Thyroid gland (tissue), 4 donors: ENCODE results near the gene VASN.

Experiments
- POLR2A ChIP-seq, 2 donors: fragments of 450-650 bp; IDR thresholded peaks; one replicate each; pipeline ENCODE4 v1.6.1; 2017; ENCODE audit warnings: antibody characterized with exemption in 2 of 2, mild to moderate bottlenecking in 2 of 2, moderate library complexity in 1 of 2
- TF ChIP-seq, protein P1 (sequence below), 6 experiments: fragments of 200-600 bp in 3 of 6; fragments of 450-650 bp in 3 of 6; sonication (generic) in 3 of 6; IDR thresholded peaks; one replicate each; pipeline ENCODE4 v1.5.1; 2016 to 2019; ENCODE audit warnings: antibody characterized with exemption in 6 of 6, mild to moderate bottlenecking in 2 of 6, inconsistent platforms in 1 of 6, moderate library complexity in 1 of 6

DNA sequence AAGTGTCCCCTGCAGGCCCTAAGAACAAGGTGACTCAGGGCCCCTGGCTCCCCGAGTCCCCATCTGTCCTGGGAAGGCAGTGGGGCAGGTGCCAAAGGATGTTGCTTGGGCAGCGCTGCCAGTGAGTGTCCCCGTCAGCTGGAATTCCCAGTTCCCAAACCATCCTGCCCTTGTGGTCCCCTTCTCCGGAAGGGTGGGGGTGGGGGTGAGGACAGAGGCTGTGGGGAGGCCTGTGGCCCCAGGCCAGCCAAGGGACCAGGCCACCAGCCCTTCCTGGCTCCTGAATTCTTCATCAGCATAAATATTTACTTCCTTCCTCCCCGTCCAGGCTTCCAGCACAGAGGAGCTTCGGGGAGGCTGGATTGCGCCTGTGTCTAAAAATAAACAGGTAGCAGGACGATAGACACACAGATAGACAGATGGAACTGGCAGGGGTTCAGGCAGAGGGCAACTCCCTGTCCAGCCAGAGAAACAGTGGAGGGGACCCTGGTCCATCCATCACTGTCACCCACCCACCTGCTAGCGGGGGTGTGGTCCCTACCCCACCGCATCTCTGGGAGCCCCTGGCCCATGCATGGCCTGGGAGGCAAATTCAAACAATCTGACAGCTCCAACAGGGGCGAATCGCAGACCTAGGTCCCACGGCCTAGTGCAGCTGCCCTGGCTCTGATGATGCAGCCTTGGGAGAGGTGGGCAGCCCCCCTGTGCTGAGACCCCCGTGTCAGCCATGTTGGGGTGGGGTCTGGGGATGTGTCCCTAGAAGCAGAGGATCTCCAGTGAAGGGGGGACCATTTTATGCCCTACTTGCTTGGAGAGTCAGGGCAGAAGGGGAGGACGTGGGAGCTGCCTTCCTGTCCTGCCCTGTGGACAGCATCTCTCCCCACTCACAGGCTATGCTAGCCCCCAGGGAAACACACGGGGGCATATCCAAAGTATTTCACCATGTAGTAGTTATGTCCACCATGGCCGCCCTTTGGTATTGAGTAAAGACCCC, 42.6 kb upstream of the VASN start:
- TF ChIP-seq, protein P1, sequence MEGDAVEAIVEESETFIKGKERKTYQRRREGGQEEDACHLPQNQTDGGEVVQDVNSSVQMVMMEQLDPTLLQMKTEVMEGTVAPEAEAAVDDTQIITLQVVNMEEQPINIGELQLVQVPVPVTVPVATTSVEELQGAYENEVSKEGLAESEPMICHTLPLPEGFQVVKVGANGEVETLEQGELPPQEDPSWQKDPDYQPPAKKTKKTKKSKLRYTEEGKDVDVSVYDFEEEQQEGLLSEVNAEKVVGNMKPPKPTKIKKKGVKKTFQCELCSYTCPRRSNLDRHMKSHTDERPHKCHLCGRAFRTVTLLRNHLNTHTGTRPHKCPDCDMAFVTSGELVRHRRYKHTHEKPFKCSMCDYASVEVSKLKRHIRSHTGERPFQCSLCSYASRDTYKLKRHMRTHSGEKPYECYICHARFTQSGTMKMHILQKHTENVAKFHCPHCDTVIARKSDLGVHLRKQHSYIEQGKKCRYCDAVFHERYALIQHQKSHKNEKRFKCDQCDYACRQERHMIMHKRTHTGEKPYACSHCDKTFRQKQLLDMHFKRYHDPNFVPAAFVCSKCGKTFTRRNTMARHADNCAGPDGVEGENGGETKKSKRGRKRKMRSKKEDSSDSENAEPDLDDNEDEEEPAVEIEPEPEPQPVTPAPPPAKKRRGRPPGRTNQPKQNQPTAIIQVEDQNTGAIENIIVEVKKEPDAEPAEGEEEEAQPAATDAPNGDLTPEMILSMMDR (IDR thresholded peaks at IDR 0.05), result no peak
- no peak for TF ChIP-seq POLR2A (IDR thresholded peaks at IDR 0.05)
